Measurements from ENCODE around the gene CFP.

GRCh38 chrX:47587906-47588735, 41.6 kb downstream of the CFP start:
- TF ChIP-seq EZH2 (IDR thresholded peaks at IDR 0.05; ENCODE audit: borderline replicate concordance), result no peak
- no peak for TF ChIP-seq CTCF (IDR thresholded peaks at IDR 0.05; ENCODE audit: poor library complexity)

All from hepatocyte (in vitro differentiated cells).